WTC11 (cell line): Measurements from ENCODE around the gene MUC3A. TPM values are rescaled to one million over a fixed set of nuclear protein-coding genes. Genes with fewer than 3 reads are reported as not detected.

Source experiments
- ATAC-seq: fragments of 200-7000 bp; cut with Tn5 transposase; 2 replicates; pipeline ENCODE4 v1.10.0; 2021; ENCODE audit warnings: mild to moderate bottlenecking, moderate library complexity
- CTCF ChIA-PET: fragments of 300-600 bp; sonication (Branson Sonifier 250); formaldehyde crosslinking; loops from one replicate; lab custom pipeline; 2021; ENCODE audit warnings: antibody characterized with exemption; lab: Charles Lee
- POLR2A ChIA-PET: fragments of 350-600 bp; sonication (Branson Sonifier 250); formaldehyde crosslinking; loops from one replicate; lab custom pipeline; 2021; ENCODE audit warnings: antibody characterized with exemption; lab: Charles Lee
- DNase-seq: peaks from one replicate; pipeline ENCODE4 v3.0.0; 2021; ENCODE audit warnings: low spot score
- H3K27ac Mint-ChIP-seq: 2 replicates; pipeline ENCODE4 v1.8.0; 2021; ENCODE audit warnings: mixed read lengths
- H3K27me3 Mint-ChIP-seq: 2 replicates; pipeline ENCODE4 v1.8.0; 2021; ENCODE audit warnings: low read depth, mild to moderate bottlenecking, moderate library complexity, mixed read lengths
- H3K36me3 Mint-ChIP-seq: 2 replicates; pipeline ENCODE4 v1.8.0; 2021; ENCODE audit warnings: mixed read lengths
- H3K4me1 Mint-ChIP-seq: 2 replicates; pipeline ENCODE4 v1.8.0; 2022; ENCODE audit warnings: mixed read lengths
- H3K4me3 Mint-ChIP-seq: 2 replicates; pipeline ENCODE4 v1.8.0; 2021; ENCODE audit warnings: mild to moderate bottlenecking, moderate library complexity, mixed read lengths
- H3K9me3 Mint-ChIP-seq: 2 replicates; pipeline ENCODE4 v1.8.0; 2021; ENCODE audit warnings: mixed read lengths
- AR ChIP-seq: fragments of 250-450 bp; sonication (Bioruptor Pico); IDR thresholded peaks from 2 replicates; pipeline ENCODE4 v1.9.0; 2021; ENCODE audit warnings: mild to moderate bottlenecking
- CTCF ChIP-seq: fragments of 200-600 bp; IDR thresholded peaks from 2 replicates; pipeline ENCODE4 v1.8.0; 2022; ENCODE audit warnings: antibody characterized with exemption
- ELF4 ChIP-seq: sonication (generic); formaldehyde crosslinking; IDR thresholded peaks from 2 replicates; pipeline ENCODE4 v1.8.1; 2022; ENCODE audit warnings: low read depth, mild to moderate bottlenecking, moderate library complexity, missing genetic modification reagents
- GABPB1 ChIP-seq: sonication (generic); formaldehyde crosslinking; IDR thresholded peaks from 2 replicates; pipeline ENCODE4 v1.8.1; 2023; ENCODE audit warnings: mild to moderate bottlenecking, missing genetic modification reagents
- GRHL2 ChIP-seq: fragments of 250-450 bp; sonication (Bioruptor Pico); IDR thresholded peaks from 2 replicates; pipeline ENCODE4 v1.8.0; 2022; ENCODE audit warnings: mild to moderate bottlenecking, moderate library complexity; ENCODE audit not compliant: insufficient replicate concordance, severe bottlenecking
- GTF2I ChIP-seq: fragments of 250-450 bp; sonication (Bioruptor Pico); conservative IDR thresholded peaks from 2 replicates; pipeline ENCODE4 v1.4.0; 2021; ENCODE audit warnings: mild to moderate bottlenecking
- JUN ChIP-seq: sonication (generic); formaldehyde crosslinking; IDR thresholded peaks from 2 replicates; pipeline ENCODE4 v1.8.0; 2023; ENCODE audit warnings: mild to moderate bottlenecking, missing genetic modification reagents
- NFATC4 ChIP-seq: fragments of 250-450 bp; sonication (Bioruptor Pico); IDR thresholded peaks from 2 replicates; pipeline ENCODE4 v1.9.0; 2021; ENCODE audit warnings: mild to moderate bottlenecking
- OVOL2 ChIP-seq: fragments of 250-450 bp; sonication (Bioruptor Pico); IDR thresholded peaks from 2 replicates; pipeline ENCODE4 v1.9.0; 2021; ENCODE audit warnings: mild to moderate bottlenecking, borderline replicate concordance
- PREB ChIP-seq: sonication (generic); formaldehyde crosslinking; IDR thresholded peaks from 2 replicates; pipeline ENCODE4 v1.8.1; 2022; ENCODE audit warnings: mild to moderate bottlenecking, missing genetic modification reagents, moderate library complexity, borderline replicate concordance
- RELA ChIP-seq: sonication (generic); formaldehyde crosslinking; IDR thresholded peaks from 2 replicates; pipeline ENCODE4 v1.8.1; 2022; ENCODE audit warnings: missing genetic modification reagents, mild to moderate bottlenecking, borderline replicate concordance
- USF2 ChIP-seq: sonication (generic); formaldehyde crosslinking; IDR thresholded peaks from 2 replicates; pipeline ENCODE4 v1.8.1; 2023; ENCODE audit warnings: mild to moderate bottlenecking, missing genetic modification reagents, moderate library complexity
- ZMAT4 ChIP-seq: fragments of 250-450 bp; sonication (Bioruptor Pico); IDR thresholded peaks from 2 replicates; pipeline ENCODE4 v1.9.0; 2021; ENCODE audit warnings: mild to moderate bottlenecking
- ZNF121 ChIP-seq: sonication (generic); formaldehyde crosslinking; IDR thresholded peaks from 2 replicates; pipeline ENCODE4 v1.8.0; 2023; ENCODE audit warnings: missing genetic modification reagents
- ZNF281 ChIP-seq: sonication (generic); formaldehyde crosslinking; IDR thresholded peaks from 2 replicates; pipeline ENCODE4 v1.8.0; 2023; ENCODE audit warnings: mild to moderate bottlenecking, missing genetic modification reagents
- ZNF396 ChIP-seq: fragments of 250-450 bp; sonication (Bioruptor Pico); IDR thresholded peaks from 2 replicates; pipeline ENCODE4 v1.8.0; 2021; ENCODE audit warnings: mild to moderate bottlenecking, moderate library complexity, borderline replicate concordance
- ZNF423 ChIP-seq: fragments of 250-450 bp; sonication (Bioruptor Pico); IDR thresholded peaks from 2 replicates; pipeline ENCODE4 v2.1.2; 2022; ENCODE audit warnings: mild to moderate bottlenecking, moderate library complexity
- ZNF512 ChIP-seq: sonication (generic); formaldehyde crosslinking; IDR thresholded peaks from 2 replicates; pipeline ENCODE4 v1.8.1; 2022; ENCODE audit warnings: missing genetic modification reagents, borderline replicate concordance
- total RNA-seq: library from RNA; stranded (reverse); gene quantifications from 3 replicates; pipeline ENCODE4 v1.2.3, GENCODE V29; 2021

The MUC3A gene
- total RNA-seq, 1 experiment from 2014 or later = 50.6 TPM

- Mint-ChIP-seq H3K9me3 (peaks cover 13% of the 10 kb centered on the region), H3K27ac (no peak overlapping the region), H3K4me3 (no peak overlapping the region), H3K27me3 (no peaks in the 10 kb centered on the region; the same call in 1 of the 2 replicates), H3K36me3 (peaks cover 16% of the 10 kb centered on the region), H3K4me1 (peaks cover 56% of the 10 kb centered on the region)
- TF ChIP-seq NFATC4 (CRISPR knock-in tag) (no peak), RELA (no peak), ZNF281 (CRISPR knock-in tag) (no peak), ZNF396 (CRISPR knock-in tag) (no peak), AR (CRISPR knock-in tag) (no peak), OVOL2 (CRISPR knock-in tag) (no peak), GABPB1 (CRISPR knock-in tag) (no peak), GRHL2 (CRISPR knock-in tag) (no peak)
- DNase-seq (no peak), ATAC-seq (no peak)
- ChIA-PET CTCF (interaction anchor here (0.6 to 1.7 kb wide), 3 partner anchors 19 to 220 kb away, joined by 3 to 6 read pairs (median 3); partner anchors contain the start of gene UFSP1), POLR2A (interaction anchor here (1.3 kb wide), 1 partner anchor 236 kb away, joined by 3 read pairs; no protein-coding TSS in a partner anchor)
Measured at GRCh38 chr7:100946766-100947365, 2.5 kb upstream of the MUC3A start.

GRCh38 chr7:100947792-100948191, 1.5 kb upstream of the MUC3A start:
- Mint-ChIP-seq H3K27ac (no peak overlapping the region), H3K9me3 (peaks cover 13% of the 10 kb centered on the region), H3K4me1 (peaks cover 48% of the 10 kb centered on the region), H3K27me3 (no peaks in the 10 kb centered on the region; the same call in 1 of the 2 replicates), H3K36me3 (peaks cover 13% of the 10 kb centered on the region), H3K4me3 (no peak overlapping the region)
- DNase-seq (no peak), ATAC-seq (no peak)
- ChIA-PET CTCF (interaction anchor here (1.7 kb wide), 1 partner anchor 18 kb away, joined by 6 read pairs; no protein-coding TSS in a partner anchor), POLR2A (no interaction called here)
- TF ChIP-seq ZNF121 (CRISPR knock-in tag) = peak; percentile 69; the same call in 1 of the 2 replicates
- TF ChIP-seq CTCF = no peak

GRCh38 chr7:100949933-100950443, 654 bp downstream of the MUC3A start:
- Mint-ChIP-seq H3K36me3 (no peaks in the 10 kb centered on the region; the same call in 1 of the 2 replicates), H3K9me3 (no peaks in the 10 kb centered on the region), H3K27me3 (no peaks in the 10 kb centered on the region), H3K27ac (no peak overlapping the region), H3K4me3 (peak overlapping the region; percentile 18; the same call in 1 of the 2 replicates), H3K4me1 (peaks cover 36% of the 10 kb centered on the region)
- peak; percentile 16; the same call in 1 of the 2 replicates for ATAC-seq
- CTCF ChIA-PET = interaction anchor here (1.0 to 3.6 kb wide), 9 partner anchors 8 to 341 kb away, joined by 3 to 30 read pairs (median 5); partner anchors contain the start of genes ACHE and TRIP6
- POLR2A ChIA-PET = interaction anchor here (1.0 to 2.3 kb wide), 3 partner anchors 16 to 61 kb away, joined by 3 to 12 read pairs (median 3); partner anchors contain the start of gene UFSP1
- DNase-seq = no peak
- no peak for TF ChIP-seq GTF2I
- no peak for TF ChIP-seq JUN
- TF ChIP-seq ZNF512 = no peak
- no peak for TF ChIP-seq ZNF423
- TF ChIP-seq USF2 = no peak
- TF ChIP-seq ZMAT4 (CRISPR knock-in tag) = no peak
- no peak for TF ChIP-seq PREB
- no peak for TF ChIP-seq ELF4
